Thyroid gland (tissue), 4 donors: ENCODE measurements around the gene FHOD3.

ENCODE experiments used
- POLR2A ChIP-seq, 2 donors: fragments of 450-650 bp; IDR thresholded peaks; one replicate each; pipeline ENCODE4 v1.6.1; 2017; ENCODE audit warnings: antibody characterized with exemption in 2 of 2, mild to moderate bottlenecking in 2 of 2, moderate library complexity in 1 of 2
- TF ChIP-seq, protein P1 (sequence below), 6 experiments: fragments of 200-600 bp in 3 of 6; fragments of 450-650 bp in 3 of 6; sonication (generic) in 3 of 6; IDR thresholded peaks; one replicate each; pipeline ENCODE4 v1.5.1; 2016 to 2019; ENCODE audit warnings: antibody characterized with exemption in 6 of 6, mild to moderate bottlenecking in 2 of 6, inconsistent platforms in 1 of 6, moderate library complexity in 1 of 6

DNA sequence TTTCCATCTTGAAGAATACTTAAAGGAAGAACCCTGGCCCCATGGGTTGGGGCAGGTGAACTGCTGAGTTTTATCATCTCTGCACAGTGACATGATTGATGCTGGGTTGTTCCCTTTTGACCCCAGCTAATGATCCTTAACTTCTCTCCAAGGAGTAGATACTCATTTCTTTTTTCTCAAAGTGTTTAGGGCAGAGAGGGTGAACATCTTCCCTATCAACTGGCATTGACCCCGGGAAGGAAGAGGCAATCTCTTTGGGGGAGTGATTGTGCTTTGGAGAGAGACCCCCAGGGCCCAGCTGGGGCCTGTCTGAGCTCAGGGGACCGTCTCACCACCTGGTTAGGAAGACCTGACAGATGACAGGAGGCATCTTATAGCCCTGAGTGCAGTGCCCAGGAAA lies 190.6 kb downstream of the FHOD3 start:
- TF ChIP-seq, protein P1, sequence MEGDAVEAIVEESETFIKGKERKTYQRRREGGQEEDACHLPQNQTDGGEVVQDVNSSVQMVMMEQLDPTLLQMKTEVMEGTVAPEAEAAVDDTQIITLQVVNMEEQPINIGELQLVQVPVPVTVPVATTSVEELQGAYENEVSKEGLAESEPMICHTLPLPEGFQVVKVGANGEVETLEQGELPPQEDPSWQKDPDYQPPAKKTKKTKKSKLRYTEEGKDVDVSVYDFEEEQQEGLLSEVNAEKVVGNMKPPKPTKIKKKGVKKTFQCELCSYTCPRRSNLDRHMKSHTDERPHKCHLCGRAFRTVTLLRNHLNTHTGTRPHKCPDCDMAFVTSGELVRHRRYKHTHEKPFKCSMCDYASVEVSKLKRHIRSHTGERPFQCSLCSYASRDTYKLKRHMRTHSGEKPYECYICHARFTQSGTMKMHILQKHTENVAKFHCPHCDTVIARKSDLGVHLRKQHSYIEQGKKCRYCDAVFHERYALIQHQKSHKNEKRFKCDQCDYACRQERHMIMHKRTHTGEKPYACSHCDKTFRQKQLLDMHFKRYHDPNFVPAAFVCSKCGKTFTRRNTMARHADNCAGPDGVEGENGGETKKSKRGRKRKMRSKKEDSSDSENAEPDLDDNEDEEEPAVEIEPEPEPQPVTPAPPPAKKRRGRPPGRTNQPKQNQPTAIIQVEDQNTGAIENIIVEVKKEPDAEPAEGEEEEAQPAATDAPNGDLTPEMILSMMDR (IDR thresholded peaks at IDR 0.05) = no peak
- no peak for TF ChIP-seq POLR2A (IDR thresholded peaks at IDR 0.05)
